K562 (cell line): ENCODE measurements around the gene PGAP2. TPM values are rescaled to one million over a fixed set of nuclear protein-coding genes. Genes with fewer than 3 reads are reported as not detected.

ENCODE experiments used
- DLX4 ChIP-seq: fragments of 250-450 bp; sonication (Bioruptor Pico); IDR thresholded peaks from 2 replicates; pipeline ENCODE4 v1.6.1; 2021; ENCODE audit warnings: mild to moderate bottlenecking
- ELK3 ChIP-seq: fragments of 450-650 bp; formaldehyde crosslinking; IDR thresholded peaks from 2 replicates; pipeline ENCODE4 v1.4.0; 2020; ENCODE audit warnings: mild to moderate bottlenecking
- FOXM1 ChIP-seq, 2 experiments: fragments of 450-650 bp in 1 of 2; sonication (generic) in 1 of 2; formaldehyde crosslinking in 1 of 2; IDR thresholded peaks; 2 replicates each; pipeline versions ENCODE4 v1.6.1 to v1.9.0; 2017 to 2022; ENCODE audit warnings: low read depth in 2 of 2, mild to moderate bottlenecking in 2 of 2, missing genetic modification reagents in 1 of 2, moderate library complexity in 1 of 2
- KDM5B ChIP-seq: fragments of 200-600 bp; sonication (generic); IDR thresholded peaks from 2 replicates; pipeline ENCODE4 v1.6.1; 2012; ENCODE audit warnings: low read depth, mild to moderate bottlenecking, moderate library complexity, low read length, control low read depth, inconsistent platforms; ENCODE audit not compliant: insufficient replicate concordance
- NCOA6 ChIP-seq: fragments of 450-650 bp; IDR thresholded peaks from 2 replicates; pipeline ENCODE4 v1.6.1; 2017; ENCODE audit warnings: mild to moderate bottlenecking
- SNRNP70 ChIP-seq: fragments of 200-400 bp; formaldehyde crosslinking; optimal IDR thresholded peaks from 2 replicates; pipeline ENCODE3; 2017; ENCODE audit warnings: low read depth, low read length
- ZBTB11 ChIP-seq, 3 experiments: fragments of 200-800 bp in 1 of 3; fragments of 250-450 bp in 1 of 3; fragments of 450-650 bp in 1 of 3; sonication (Bioruptor Pico) in 1 of 3; sonication (Bioruptor generic) in 1 of 3; formaldehyde crosslinking in 1 of 3; IDR thresholded peaks; 2 replicates each; pipeline versions ENCODE4 v1.6.1 to v1.8.0; 2016 to 2022; ENCODE audit warnings: mild to moderate bottlenecking in 2 of 3, missing genetic modification characterization in 2 of 3, missing compliant biosample characterization in 1 of 3, moderate library complexity in 1 of 3
- ZBTB2 ChIP-seq: fragments of 450-650 bp; IDR thresholded peaks from 2 replicates; pipeline ENCODE4 v1.6.1; 2016; ENCODE audit warnings: antibody characterized with exemption
- ZNF12 ChIP-seq: sonication (generic); formaldehyde crosslinking; IDR thresholded peaks from 2 replicates; pipeline ENCODE4 v1.4.0; 2020; ENCODE audit warnings: mild to moderate bottlenecking, missing genetic modification reagents
- ZNF280A ChIP-seq: fragments of 450-650 bp; IDR thresholded peaks from 2 replicates; pipeline ENCODE4 v1.6.1; 2018; ENCODE audit warnings: mild to moderate bottlenecking, low read depth; ENCODE audit not compliant: partially characterized antibody
- ZNF444 ChIP-seq: fragments of 250-450 bp; sonication (Bioruptor Pico); IDR thresholded peaks from 2 replicates; pipeline ENCODE4 v1.4.0; 2020; ENCODE audit warnings: mild to moderate bottlenecking, moderate library complexity
- polyA plus RNA-seq, 8 experiments: library from polyadenylated mRNA; depleted of rRNA in 4 of 8; stranded (reverse) in 5 of 8; unstranded in 3 of 8; fragments of >200 nt; fragmentation: Nextera tagmentation in 2 of 8; fragmentation: Illumina TruSeq in 1 of 8; extraction: Ambion mirVana in 2 of 8; extraction: Trizol in 1 of 8; gene quantifications; 2 replicates each; pipeline versions ENCODE4 v1.2.1 to v1.2.3, GENCODE V29; 2011 to 2014; ENCODE audit warnings: inconsistent platforms in 1 of 8, missing spikeins in 1 of 8
- total RNA-seq, 7 experiments: library from RNA; depleted of rRNA in 6 of 7; stranded (reverse); fragments of >200 nt in 6 of 7; fragmentation: Illumina TruSeq in 2 of 7; extraction: Trizol in 2 of 7; gene quantifications; 2 replicates each; pipeline versions ENCODE4 v1.2.1 to v1.2.3, GENCODE V29; 2011 to 2021; ENCODE audit warnings: low replicate concordance in 1 of 7
- TF ChIP-seq, protein P1 (sequence below): fragments of 450-650 bp; conservative IDR thresholded peaks from 2 replicates; pipeline ENCODE4 v1.6.1; 2016; ENCODE audit warnings: missing genetic modification characterization, low read depth, mild to moderate bottlenecking, missing compliant biosample characterization, moderate library complexity

The PGAP2 gene
- total and polyA plus RNA-seq, 9 of the 15 experiments (the other 6 are each of a cell fraction or from before 2014, with no cell fraction given) = 17.9 to 47.2 (median 33.7) TPM

DNA sequence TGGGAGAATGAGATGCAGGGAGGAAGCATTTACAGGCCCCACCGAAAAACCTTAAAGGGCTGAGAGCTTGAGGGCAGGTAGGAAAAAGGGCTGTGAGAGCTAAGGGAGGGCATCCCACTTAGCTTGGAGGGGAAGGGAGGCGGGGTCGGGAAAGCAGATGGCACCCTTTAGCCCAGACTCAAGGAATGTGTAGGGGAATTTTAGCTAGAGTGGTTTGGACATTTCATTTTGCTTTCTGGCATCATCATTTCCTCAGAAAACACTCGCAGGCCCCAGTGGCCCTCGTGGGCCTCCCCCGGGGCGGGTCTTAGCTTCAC is 46.3 kb downstream of the PGAP2 start (continued):
- peak in 1 of 3 experiments; percentile 55; a peak in 1 of 6 replicates for TF ChIP-seq ZBTB11 (CRISPR knock-in tag; IDR thresholded peaks at IDR 0.05)
- no peak for TF ChIP-seq FOXM1 (IDR thresholded peaks at IDR 0.05; ENCODE audit: low read depth)
- TF ChIP-seq FOXM1 (CRISPR knock-in tag; IDR thresholded peaks at IDR 0.05; ENCODE audit: low read depth) = no peak
- no peak for TF ChIP-seq ZNF280A
- peak; percentile 51 for TF ChIP-seq KDM5B
- TF ChIP-seq DLX4 (CRISPR knock-in tag) = no peak
- TF ChIP-seq, protein P1, sequence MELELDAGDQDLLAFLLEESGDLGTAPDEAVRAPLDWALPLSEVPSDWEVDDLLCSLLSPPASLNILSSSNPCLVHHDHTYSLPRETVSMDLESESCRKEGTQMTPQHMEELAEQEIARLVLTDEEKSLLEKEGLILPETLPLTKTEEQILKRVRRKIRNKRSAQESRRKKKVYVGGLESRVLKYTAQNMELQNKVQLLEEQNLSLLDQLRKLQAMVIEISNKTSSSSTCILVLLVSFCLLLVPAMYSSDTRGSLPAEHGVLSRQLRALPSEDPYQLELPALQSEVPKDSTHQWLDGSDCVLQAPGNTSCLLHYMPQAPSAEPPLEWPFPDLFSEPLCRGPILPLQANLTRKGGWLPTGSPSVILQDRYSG (tag) = 0 out of 2 replicates have a peak, but pooled peaks have one; percentile 15
- TF ChIP-seq SNRNP70 = no peak
- no peak for TF ChIP-seq ELK3 (CRISPR knock-in tag)
- no peak for TF ChIP-seq ZNF444 (CRISPR knock-in tag)
- TF ChIP-seq ZBTB2 = no peak
- TF ChIP-seq NCOA6 = no peak
- no peak for TF ChIP-seq ZNF12 (CRISPR knock-in tag)
